Kidney epithelial cell (primary cell): ENCODE measurements around the gene LRRN4. TPM values are rescaled to one million over a fixed set of nuclear protein-coding genes. Genes with fewer than 3 reads are reported as not detected.
A peak's percentile ranks its signal among the peaks of the same experiment; 100 is the strongest.
"Not testable (repeated sequence)": the region's sequence is repeated elsewhere in the genome, so short reads cannot be mapped to it uniquely, and the experiment has no call there.

Experiments used
- DNase-seq: peaks from one replicate; pipeline ENCODE4 v3.0.0-alpha.2; 2010; ENCODE audit warnings: low read depth
- H3K27me3 ChIP-seq: 2 replicates; pipeline ENCODE4 v1.6.0; 2011; ENCODE audit warnings: low read length; ENCODE audit not compliant: control insufficient read depth, insufficient read depth
- H3K36me3 ChIP-seq: 2 replicates; pipeline ENCODE4 v1.5.1; 2011; ENCODE audit warnings: low read length; ENCODE audit not compliant: control insufficient read depth, insufficient read depth
- H3K4me3 ChIP-seq: 2 replicates; pipeline ENCODE4 v1.5.1; 2011; ENCODE audit warnings: low read depth, mild to moderate bottlenecking, control low read depth, low read length
- CTCF ChIP-seq: IDR thresholded peaks from 2 replicates; pipeline ENCODE4 v1.5.1; 2011; ENCODE audit warnings: mild to moderate bottlenecking, moderate library complexity, low read length, control low read depth, inconsistent platforms; ENCODE audit not compliant: insufficient read depth, poor library complexity, severe bottlenecking
- total RNA-seq: library from RNA; depleted of rRNA; stranded (reverse); fragments of >200 nt; gene quantifications from 2 replicates; pipeline ENCODE4 v1.2.3, GENCODE V29; 2015

The LRRN4 gene
- total RNA-seq, 1 donor from 2014 or later, result 65.3 TPM

- DNase-seq, result peak; percentile 57
- Histone ChIP-seq H3K4me3 (peak overlapping the region; percentile 3), H3K36me3 (no peaks in the 10 kb centered on the region), H3K27me3 (no peaks in the 10 kb centered on the region)
- TF ChIP-seq CTCF, result no peak
These were observed 1.4 kb upstream of the LRRN4 start for GRCh38 chr20:6055161-6055783.

GRCh38 chr20:6054689-6055051 is 810 bp upstream of the LRRN4 start:
- not testable (repeated sequence) for H3K36me3 ChIP-seq, DNase-seq, H3K27me3 ChIP-seq
- peak overlapping the region; percentile 11 for H3K4me3 ChIP-seq

DNA sequence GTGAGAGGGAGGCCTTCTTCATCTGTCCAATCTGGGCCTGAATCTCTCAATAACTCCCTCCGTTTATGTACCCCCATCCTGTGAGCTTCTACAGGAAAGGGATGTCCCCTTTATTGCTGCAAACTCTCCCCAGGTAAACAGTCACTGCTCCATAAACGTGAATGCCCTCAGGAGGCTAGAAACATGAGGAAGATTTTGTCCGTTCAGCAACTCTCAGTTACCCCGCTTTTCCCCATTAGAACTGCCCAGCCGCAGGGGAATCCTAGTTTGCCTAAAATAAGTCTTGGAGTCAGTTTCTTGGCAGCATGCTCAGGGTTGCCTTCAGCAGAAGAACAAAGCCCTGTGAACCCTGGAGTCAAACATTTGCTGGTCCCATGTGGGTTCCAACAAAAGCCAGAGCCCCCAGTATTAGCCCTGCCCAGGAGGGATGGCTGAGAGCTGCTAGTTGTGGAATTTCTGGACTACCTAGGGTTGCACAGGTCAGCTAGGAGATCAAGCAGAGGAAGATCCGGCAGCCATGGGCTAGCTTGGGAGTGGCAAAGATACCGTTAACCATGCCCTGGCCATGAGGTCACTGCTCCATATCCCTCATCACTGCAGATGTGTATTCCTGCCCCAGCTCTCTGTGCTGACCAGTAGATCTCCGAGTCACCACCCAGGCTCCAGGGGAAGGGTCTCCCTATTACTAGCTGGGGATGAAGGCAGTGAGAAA is 640 bp downstream of the LRRN4 start:
- no peak for TF ChIP-seq CTCF
- H3K4me3 ChIP-seq, result peak overlapping the region; percentile 60
- H3K27me3 ChIP-seq, result no peaks in the 10 kb centered on the region
- H3K36me3 ChIP-seq, result no peaks in the 10 kb centered on the region
- no peak for DNase-seq

GRCh38 chr20:6051505-6051904 is 2.4 kb downstream of the LRRN4 start:
- DNase-seq, result peak; percentile 86

DNA sequence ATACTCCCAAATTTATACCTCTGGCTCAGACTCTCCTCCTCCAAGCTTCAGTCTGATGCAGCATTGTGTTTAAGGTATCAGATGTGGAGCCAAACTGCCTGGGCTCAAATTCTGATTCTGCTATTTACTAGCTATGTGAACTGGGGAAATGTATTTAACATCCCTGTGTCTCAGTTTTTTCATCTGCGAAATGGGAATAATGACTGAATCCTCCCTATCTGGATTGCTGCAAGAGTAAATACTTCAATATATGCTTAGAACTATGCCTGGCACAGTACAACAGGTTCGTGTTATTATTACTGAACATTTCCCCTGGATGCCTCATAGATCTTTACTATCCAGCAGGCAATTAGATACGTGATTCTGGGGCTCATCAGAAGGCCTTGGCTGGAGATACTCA is 5.5 kb downstream of the LRRN4 start:
- TF ChIP-seq CTCF, result no peak
- Histone ChIP-seq H3K4me3 (no peak overlapping the region), H3K27me3 (no peaks in the 10 kb centered on the region), H3K36me3 (peaks cover 1% of the 10 kb centered on the region)
- no peak for DNase-seq

More at GRCh38 chr20:6051505-6051904, 2.4 kb downstream of the LRRN4 start:
- Histone ChIP-seq H3K4me3 (peak overlapping the region; percentile 60), H3K36me3 (peaks cover 1% of the 10 kb centered on the region), H3K27me3 (no peaks in the 10 kb centered on the region)
- TF ChIP-seq CTCF, result no peak

GRCh38 chr20:6046432-6046831 is 7.4 kb downstream of the LRRN4 start:
- no peaks in the 10 kb centered on the region for H3K27me3 ChIP-seq
- no peak for DNase-seq
- H3K36me3 ChIP-seq, result peaks cover 4% of the 10 kb centered on the region
- H3K4me3 ChIP-seq, result no peak overlapping the region
- TF ChIP-seq CTCF, result no peak
